K562 (cell line): ENCODE results near the gene TNNI2. TPM values are rescaled to one million over a fixed set of nuclear protein-coding genes. Genes with fewer than 3 reads are reported as not detected.

ENCODE experiments used
- ATAC-seq: fragments of 200-7000 bp; cut with Tn5 transposase; 3 replicates; pipeline ENCODE4 v1.9.1; 2020; ENCODE audit warnings: moderate library complexity
- BruUV-seq: library from RNA; stranded (reverse); fragments of 400-500 nt; replicated peaks from 2 replicates; lab custom pipeline; 2021; lab: Mats Ljungman, UMichigan
- CTCF ChIA-PET: fragments of 300-600 bp; formaldehyde crosslinking; extraction: SDS; loops from one replicate; lab custom pipeline; 2021; ENCODE audit warnings: low intra/inter-chr PET ratio; lab: Yijun Ruan, JAX
- POLR2A ChIA-PET: fragments of 300-600, 350-650 bp; sonication (Branson Sonifier 250); formaldehyde crosslinking; extraction: SDS; loops from one replicate; lab custom pipeline; 2021; ENCODE audit warnings: antibody characterized with exemption, inconsistent platforms; lab: Yijun Ruan, JAX
- DNase-seq, 4 experiments: peaks; one replicate each; pipeline versions ENCODE4 v3.0.0 to v3.0.0-alpha.2; 2011 to 2018; ENCODE audit warnings: low spot score in 3 of 4, mixed read lengths in 3 of 4; ENCODE audit errors: extremely low read depth in 1 of 4
- FAIRE-seq: peaks from 2 replicates; lab custom pipeline; 2011; peaks lifted over from hg19 to GRCh38; lab: Jason Lieb, UNC
- H2AFZ ChIP-seq: 2 replicates; pipeline ENCODE4 v1.6.0; 2011; ENCODE audit warnings: low read depth, low read length, control low read depth, inconsistent platforms
- H3K27ac ChIP-seq: fragments of 200-600 bp; 3 replicates; pipeline ENCODE4 v1.8.0; 2011; ENCODE audit warnings: low read depth, mild to moderate bottlenecking, control low read depth, inconsistent platforms, low read length, moderate library complexity, mixed read lengths; ENCODE audit errors: extremely low read depth
- H3K27me3 ChIP-seq, 2 experiments: fragments of 300-600 bp in 1 of 2; 2 replicates in 1 of 2; 3 replicates in 1 of 2; pipeline versions ENCODE4 v1.6.0 to v1.8.0; 2011; ENCODE audit warnings: inconsistent platforms in 2 of 2, low read length in 2 of 2, mild to moderate bottlenecking in 1 of 2, mixed read lengths in 1 of 2, moderate library complexity in 1 of 2; ENCODE audit not compliant: control insufficient read depth in 2 of 2, insufficient read depth in 2 of 2
- H3K36me3 ChIP-seq: fragments of 300-600 bp; 3 replicates; pipeline ENCODE4 v1.8.0; 2011; ENCODE audit warnings: mild to moderate bottlenecking, low read length, inconsistent platforms; ENCODE audit not compliant: control insufficient read depth, insufficient read depth
- H3K4me1 ChIP-seq, 2 experiments: fragments of 200-600 bp in 1 of 2; replicated peaks in 1 of 2; 2 replicates in 1 of 2; 3 replicates in 1 of 2; pipeline versions ENCODE4 v1.5.1 to v1.8.0; 2011; ENCODE audit warnings: inconsistent platforms in 2 of 2, low read length in 2 of 2, mild to moderate bottlenecking in 1 of 2, mixed read lengths in 1 of 2, moderate library complexity in 1 of 2; ENCODE audit not compliant: control insufficient read depth in 2 of 2, insufficient read depth in 2 of 2
- H3K4me2 ChIP-seq: 2 replicates; pipeline ENCODE4 v1.6.1; 2011; ENCODE audit warnings: low read length, control low read depth, inconsistent platforms, mixed read lengths; ENCODE audit not compliant: insufficient read depth
- H3K4me3 ChIP-seq: fragments of 200-600 bp; sonication (generic), shearing (Covaris generic); 2 replicates; pipeline ENCODE4 v1.5.1; 2016; ENCODE audit warnings: control low read depth, inconsistent platforms
- H3K79me2 ChIP-seq: fragments of 200-600 bp; 3 replicates; pipeline ENCODE4 v1.8.0; 2011; ENCODE audit warnings: low read length, inconsistent platforms; ENCODE audit not compliant: control insufficient read depth, insufficient read depth
- H3K9ac ChIP-seq, 2 experiments: 2 replicates each; pipeline versions ENCODE4 v1.6.0 to v1.6.1; 2011; ENCODE audit warnings: low read depth in 2 of 2, low read length in 2 of 2, control low read depth in 1 of 2, inconsistent platforms in 1 of 2, mild to moderate bottlenecking in 1 of 2, mixed read lengths in 1 of 2; ENCODE audit not compliant: insufficient read depth in 1 of 2
- H3K9me1 ChIP-seq: one replicate; pipeline ENCODE4 v1.6.0; 2011; ENCODE audit warnings: inconsistent platforms, mild to moderate bottlenecking, low read length, moderate library complexity; ENCODE audit not compliant: control insufficient read depth, insufficient read depth
- H3K9me3 ChIP-seq: replicated peaks from 2 replicates; pipeline ENCODE4 v1.5.1; 2011; ENCODE audit warnings: low read depth, low read length, inconsistent platforms; ENCODE audit not compliant: control insufficient read depth, insufficient read depth
- H4K20me1 ChIP-seq: replicated peaks from 2 replicates; pipeline ENCODE4 v1.6.1; 2011; ENCODE audit warnings: low read length, inconsistent platforms, mixed read lengths; ENCODE audit not compliant: control insufficient read depth, insufficient read depth
- DNMT1 ChIP-seq: fragments of 450-650 bp; IDR thresholded peaks from 2 replicates; pipeline ENCODE4 v1.6.1; 2016; ENCODE audit warnings: antibody characterized with exemption, mild to moderate bottlenecking
- FOXP1 ChIP-seq: sonication (generic); formaldehyde crosslinking; IDR thresholded peaks from 2 replicates; pipeline ENCODE4 v1.8.0; 2022; ENCODE audit warnings: mild to moderate bottlenecking, missing genetic modification reagents
- HOMEZ ChIP-seq: fragments of 250-450 bp; sonication (Bioruptor Pico); IDR thresholded peaks from 2 replicates; pipeline ENCODE4 v1.4.0; 2020; ENCODE audit warnings: mild to moderate bottlenecking, moderate library complexity
- MCM3 ChIP-seq: fragments of 450-650 bp; IDR thresholded peaks from 2 replicates; pipeline ENCODE4 v1.6.1; 2016
- MITF ChIP-seq: IDR thresholded peaks from 2 replicates; pipeline ENCODE4 v1.6.1; 2014; ENCODE audit warnings: antibody characterized with exemption
- PRMT5 ChIP-seq: sonication (generic); formaldehyde crosslinking; IDR thresholded peaks from 2 replicates; pipeline ENCODE4 v1.5.0; 2020; ENCODE audit warnings: missing genetic modification reagents
- PTTG1 ChIP-seq: fragments of 450-650 bp; IDR thresholded peaks from 2 replicates; pipeline ENCODE4 v1.6.1; 2016; ENCODE audit warnings: low read depth, mild to moderate bottlenecking, missing genetic modification characterization, missing compliant biosample characterization
- RFX7 ChIP-seq: fragments of 250-450 bp; sonication (Bioruptor Pico); IDR thresholded peaks from 2 replicates; pipeline ENCODE4 v1.5.1; 2021; ENCODE audit warnings: mild to moderate bottlenecking
- SREBF1 ChIP-seq: fragments of 150-350 bp; IDR thresholded peaks from 2 replicates; pipeline ENCODE4 v1.6.1; 2014; ENCODE audit warnings: antibody characterized with exemption, low read depth, low read length, borderline replicate concordance
- TAF15 ChIP-seq: fragments of 200-400 bp; formaldehyde crosslinking; IDR thresholded peaks from 2 replicates; pipeline ENCODE4 v1.6.1; 2017; ENCODE audit warnings: mild to moderate bottlenecking, low read depth, low read length, moderate library complexity
- ZNF592 ChIP-seq: fragments of 450-650 bp; IDR thresholded peaks from 2 replicates; pipeline ENCODE4 v1.6.1; 2017; ENCODE audit warnings: antibody characterized with exemption, mild to moderate bottlenecking
- WGBS: fragments of 100-300 bp; shearing (Covaris generic); methylation state at CpG from one replicate; pipeline ENCODE4 v1.1.6; 2016; ENCODE audit warnings: low coverage, mixed read lengths; ENCODE audit not compliant: insufficient coverage; ENCODE audit errors: missing lambda C conversion rate; 5-methylcytosine and 5-hydroxymethylcytosine counted together
- in situ Hi-C: fragments of 300-500 bp; cut with MboI; formaldehyde crosslinking; loops from 4 replicates; pipeline ENCODE4 v1.15.0; 2018; ENCODE audit warnings: inconsistent platforms, mixed read lengths
- intact Hi-C: fragments of 100-400 bp; cut with micrococcal nuclease; formaldehyde crosslinking; loops from 2 replicates; pipeline ENCODE4 v1.14.2; 2022
- polyA plus RNA-seq, 8 experiments: library from polyadenylated mRNA; depleted of rRNA in 4 of 8; stranded (reverse) in 5 of 8; unstranded in 3 of 8; fragments of >200 nt; fragmentation: Nextera tagmentation in 2 of 8; fragmentation: Illumina TruSeq in 1 of 8; extraction: Ambion mirVana in 2 of 8; extraction: Trizol in 1 of 8; gene quantifications; 2 replicates each; pipeline versions ENCODE4 v1.2.1 to v1.2.3, GENCODE V29; 2011 to 2014; ENCODE audit warnings: inconsistent platforms in 1 of 8, missing spikeins in 1 of 8
- total RNA-seq, 7 experiments: library from RNA; depleted of rRNA in 6 of 7; stranded (reverse); fragments of >200 nt in 6 of 7; fragmentation: Illumina TruSeq in 2 of 7; extraction: Trizol in 2 of 7; gene quantifications; 2 replicates each; pipeline versions ENCODE4 v1.2.1 to v1.2.3, GENCODE V29; 2011 to 2021; ENCODE audit warnings: low replicate concordance in 1 of 7

The TNNI2 gene
- total and polyA plus RNA-seq, 9 of the 15 experiments (the other 6 are each of a cell fraction or from before 2014, with no cell fraction given) = not detected

GRCh38 chr11:1815751-1816150 lies 23.0 kb upstream of the TNNI2 start:
- Histone ChIP-seq H3K27ac (no peak overlapping the region), H3K9me3 (no peaks in the 10 kb centered on the region; the same call in 1 of the 2 replicates), H4K20me1 (no peaks in the 10 kb centered on the region), H3K27me3 (peaks cover 18 to 45% of the 10 kb centered on the region in 2 experiments), H3K4me3 (no peak overlapping the region), H3K79me2 (no peaks in the 10 kb centered on the region), H3K4me2 (no peak overlapping the region), H3K36me3 (no peaks in the 10 kb centered on the region), H3K4me1 (no peaks in the 10 kb centered on the region), H2AFZ (no peak overlapping the region), H3K9ac (no peak overlapping the region), H3K9me1 (no peaks in the 10 kb centered on the region)
- ChIA-PET POLR2A (interaction anchor here (1.2 kb wide), 1 partner anchor 9 kb away, joined by 3 read pairs; no protein-coding TSS in a partner anchor), CTCF (no interaction called here)
- 0% methylated on average over 7 of the region's 7 CpGs for WGBS
- DNase-seq (no peak), FAIRE-seq (no peak), ATAC-seq (no peak)
- no TSS peak for BruUV-seq
- intact Hi-C loops (no loop called here), in situ Hi-C loops (no loop called here)
- TF ChIP-seq PRMT5 (CRISPR knock-in tag) = no peak
- no peak for TF ChIP-seq MITF
- no peak for TF ChIP-seq RFX7 (CRISPR knock-in tag)
- TF ChIP-seq TAF15 = no peak
- TF ChIP-seq PTTG1 = no peak
- TF ChIP-seq DNMT1 = no peak
- no peak for TF ChIP-seq FOXP1
- no peak for TF ChIP-seq HOMEZ (CRISPR knock-in tag)
- TF ChIP-seq MCM3 = no peak
- TF ChIP-seq ZNF592 = no peak
- no peak for TF ChIP-seq SREBF1
